T-cell (primary cell): ENCODE measurements around the gene FASTKD3. TPM values are rescaled to one million over a fixed set of nuclear protein-coding genes. Genes with fewer than 3 reads are reported as not detected.

Experiments used
- ATAC-seq, 4 experiments: fragments of 200-7000 bp in 3 of 4; fragments of 150-1000 bp in 1 of 4; cut with Tn5 transposase; replicated peaks in 1 of 4; 1 replicate in 3 of 4; 2 replicates in 1 of 4; pipeline ENCODE4 v1.10.0; 2021; ENCODE audit warnings: moderate library complexity in 3 of 4, mild to moderate bottlenecking in 2 of 4, moderate number of reproducible peaks in 1 of 4
- CTCF ChIA-PET, 2 donors: fragments of 300-600 bp; sonication (Branson Sonifier 250); formaldehyde crosslinking; loops; one replicate each; lab custom pipeline; 2022; ENCODE audit warnings: antibody characterized with exemption in 2 of 2; lab: Charles Lee
- POLR2A ChIA-PET, 2 donors: fragments of 300-600 bp; sonication (Branson Sonifier 250); formaldehyde crosslinking; loops; one replicate each; lab custom pipeline; 2022; ENCODE audit warnings: antibody characterized with exemption in 2 of 2; lab: Charles Lee
- DNase-seq, 35 experiments: peaks; one replicate each; pipeline versions ENCODE4 v3.0.0 to v3.0.0-alpha.2; 2013 to 2023
- H3K27ac ChIP-seq: one replicate; pipeline ENCODE4 v1.5.1; 2013; ENCODE audit warnings: low read length
- H3K27me3 ChIP-seq, 2 experiments: replicated peaks in 1 of 2; 1 replicate in 1 of 2; 2 replicates in 1 of 2; pipeline versions ENCODE4 v1.6.1 to v1.7.0; 2013; ENCODE audit warnings: low read length in 1 of 2, mixed read lengths in 1 of 2; ENCODE audit not compliant: control insufficient read depth in 2 of 2, insufficient read depth in 2 of 2; ENCODE audit errors: extremely low read depth in 1 of 2
- H3K36me3 ChIP-seq, 2 donors: 1 replicate in 1 of 2; 2 replicates in 1 of 2; pipeline versions ENCODE4 v1.6.1 to v1.7.0; 2013; ENCODE audit warnings: low read length in 1 of 2; ENCODE audit not compliant: control insufficient read depth in 2 of 2, insufficient read depth in 1 of 2; ENCODE audit errors: extremely low read depth in 1 of 2
- H3K4me1 ChIP-seq, 2 experiments: 1 replicate in 1 of 2; 2 replicates in 1 of 2; pipeline versions ENCODE4 v1.6.1 to v1.7.0; 2013; ENCODE audit warnings: low read length in 2 of 2, mixed read lengths in 1 of 2; ENCODE audit not compliant: insufficient read depth in 2 of 2, control insufficient read depth in 1 of 2; ENCODE audit errors: extremely low read depth in 1 of 2
- H3K4me3 ChIP-seq, 2 donors: 1 replicate in 1 of 2; 2 replicates in 1 of 2; pipeline versions ENCODE4 v1.5.1 to v1.7.0; 2013; ENCODE audit warnings: mild to moderate bottlenecking in 2 of 2, low read length in 1 of 2, moderate library complexity in 1 of 2; ENCODE audit not compliant: control insufficient read depth in 1 of 2; ENCODE audit errors: extremely low read depth in 1 of 2
- H3K9me3 ChIP-seq: 2 replicates; pipeline ENCODE4 v1.7.0; 2013
- H3K27ac Mint-ChIP-seq, 2 donors: one replicate each; pipeline ENCODE4 v1.8.0; 2020 to 2021; ENCODE audit warnings: mild to moderate bottlenecking in 2 of 2, mixed read lengths in 2 of 2
- H3K27me3 Mint-ChIP-seq, 2 donors: one replicate each; pipeline ENCODE4 v1.8.0; 2021 to 2022; ENCODE audit warnings: mixed read lengths in 2 of 2
- H3K36me3 Mint-ChIP-seq: one replicate; pipeline ENCODE4 v1.8.0; 2021; ENCODE audit warnings: mixed read lengths
- H3K4me1 Mint-ChIP-seq, 3 donors: one replicate each; pipeline ENCODE4 v1.8.0; 2020 to 2022; ENCODE audit warnings: mixed read lengths in 3 of 3, mild to moderate bottlenecking in 1 of 3
- H3K4me3 Mint-ChIP-seq, 3 donors: one replicate each; pipeline ENCODE4 v1.8.0; 2020 to 2022; ENCODE audit warnings: mild to moderate bottlenecking in 3 of 3, mixed read lengths in 3 of 3, moderate library complexity in 3 of 3
- H3K9me3 Mint-ChIP-seq, 3 donors: one replicate each; pipeline ENCODE4 v1.8.0; 2020 to 2022; ENCODE audit warnings: mixed read lengths in 3 of 3
- WGBS: methylation state at CpG from one replicate; pipeline ENCODE4 v1.1.5; 2013; ENCODE audit warnings: missing lambda C conversion rate; ENCODE audit not compliant: insufficient coverage; 5-methylcytosine and 5-hydroxymethylcytosine counted together
- total RNA-seq, 35 experiments: library from RNA in 6 of 35; stranded (reverse) in 6 of 35; fragments of 120-200 nt in 1 of 35; gene quantifications; one replicate each; pipeline versions ENCODE4 v1.2.1 to v1.2.4 and lab custom pipeline; 2013 to 2026

The FASTKD3 gene
- total RNA-seq, 5 donors from 2014 or later (not counting 1 experiment from before 2014, with no cell fraction given): 6.9 to 11.1 (median 9.7) TPM

- POLR2A ChIA-PET: no interaction called here
- H3K4me3 Mint-ChIP-seq: peak overlapping the region; percentile 73 to 83 (median 77)
- no peaks in the 10 kb centered on the region for H3K9me3 ChIP-seq
- no peaks in the 10 kb centered on the region for H3K9me3 Mint-ChIP-seq
- peak; percentile 13 to 49 (median 42) for ATAC-seq
- H3K27me3 ChIP-seq: peaks cover 7 to 28% of the 10 kb centered on the region in 2 experiments
- H3K4me1 ChIP-seq: peaks cover 3 to 26% of the 10 kb centered on the region in 2 experiments
- peak overlapping the region; percentile 42 to 69 for H3K4me3 ChIP-seq
- peaks cover 13 to 24% of the 10 kb centered on the region in 2 donors for H3K27me3 Mint-ChIP-seq
- H3K36me3 ChIP-seq: no peaks in the 10 kb centered on the region
- H3K4me1 Mint-ChIP-seq: peaks cover 16 to 23% (median 21%) of the 10 kb centered on the region in 3 donors
- no peak overlapping the region for H3K27ac Mint-ChIP-seq
- DNase-seq: peak in 3 of 35 experiments; percentile 10 to 13 (median 11)
- WGBS: 6% methylated on average over 44 of the region's 44 CpGs
- CTCF ChIA-PET: no interaction called here
- H3K36me3 Mint-ChIP-seq: no peaks in the 10 kb centered on the region
- H3K27ac ChIP-seq: no peak overlapping the region
These were observed 19.0 kb downstream of the FASTKD3 start for GRCh38 chr5:7849681-7850394.

GRCh38 chr5:7848296-7848695, 20.5 kb downstream of the FASTKD3 start:
- H3K27me3 ChIP-seq: peaks cover 7 to 28% of the 10 kb centered on the region in 2 experiments

GRCh38 chr5:7846327-7846726, 22.5 kb downstream of the FASTKD3 start:
- no peaks in the 10 kb centered on the region for H3K9me3 Mint-ChIP-seq
- WGBS: 78% methylated on average over 2 of the region's 5 CpGs
- no peaks in the 10 kb centered on the region for H3K36me3 Mint-ChIP-seq
- ChIA-PET CTCF (no interaction called here), POLR2A (no interaction called here)
- H3K27me3 Mint-ChIP-seq: peaks cover 26 to 28% of the 10 kb centered on the region in 2 donors
- no peaks in the 10 kb centered on the region for H3K36me3 ChIP-seq
- H3K27ac Mint-ChIP-seq: no peak overlapping the region
- DNase-seq (no peak), ATAC-seq (no peak)
- H3K4me1 ChIP-seq: peaks cover 3 to 15% of the 10 kb centered on the region in 2 experiments
- peaks cover 7 to 26% of the 10 kb centered on the region in 2 experiments for H3K27me3 ChIP-seq
- no peak overlapping the region for H3K4me3 ChIP-seq
- no peak overlapping the region for H3K27ac ChIP-seq
- peaks cover 3 to 8% (median 8%) of the 10 kb centered on the region in 3 donors for H3K4me1 Mint-ChIP-seq
- H3K4me3 Mint-ChIP-seq: no peak overlapping the region
- H3K9me3 ChIP-seq: no peaks in the 10 kb centered on the region

More at GRCh38 chr5:7848296-7848695, 20.5 kb downstream of the FASTKD3 start:
- no peak overlapping the region for H3K27ac ChIP-seq
- H3K36me3 ChIP-seq: no peaks in the 10 kb centered on the region
- no peak for ATAC-seq
- no peak overlapping the region for H3K27ac Mint-ChIP-seq
- H3K36me3 Mint-ChIP-seq: no peaks in the 10 kb centered on the region
- H3K9me3 Mint-ChIP-seq: no peaks in the 10 kb centered on the region
- POLR2A ChIA-PET: interaction anchor here in 1 of 2 donors (0.8 kb wide), 1 partner anchor 17 kb away, joined by 3 read pairs; no protein-coding TSS in a partner anchor
- WGBS: no CpG with 5 or more reads among the region's 2 CpGs
- H3K9me3 ChIP-seq: no peaks in the 10 kb centered on the region
- H3K27me3 Mint-ChIP-seq: peaks cover 23 to 26% of the 10 kb centered on the region in 2 donors
- H3K4me1 ChIP-seq: peaks cover 3 to 26% of the 10 kb centered on the region in 2 experiments
- no peak overlapping the region for H3K4me3 Mint-ChIP-seq
- peaks cover 16 to 23% (median 21%) of the 10 kb centered on the region in 3 donors for H3K4me1 Mint-ChIP-seq
- DNase-seq: no peak
- no peak overlapping the region for H3K4me3 ChIP-seq
- CTCF ChIA-PET: no interaction called here

DNA sequence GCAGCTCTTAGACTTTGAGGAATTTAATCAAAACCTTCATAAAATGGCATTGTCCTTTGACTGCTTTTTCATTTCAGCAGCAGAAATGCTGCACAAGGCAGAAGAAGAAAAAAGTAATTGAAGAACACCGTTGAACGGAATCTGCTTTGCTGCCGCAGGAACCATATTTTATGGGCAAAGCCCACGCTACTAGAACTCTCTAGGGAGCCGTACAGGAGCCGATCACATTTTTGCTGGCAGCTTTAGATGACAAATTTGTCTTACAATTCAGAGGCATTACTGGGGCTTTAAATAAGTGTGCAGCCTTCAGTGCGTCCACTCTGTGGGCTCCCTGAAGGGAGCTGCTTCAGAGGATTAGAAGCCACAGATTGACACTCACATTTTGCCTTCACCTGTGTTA, 23.3 kb downstream of the FASTKD3 start:
- no peaks in the 10 kb centered on the region for H3K36me3 Mint-ChIP-seq
- H3K4me3 Mint-ChIP-seq: no peak overlapping the region
- H3K36me3 ChIP-seq: no peaks in the 10 kb centered on the region
- peaks cover 7 to 21% of the 10 kb centered on the region in 2 experiments for H3K27me3 ChIP-seq
- peaks cover 0 to 1% (median 0%) of the 10 kb centered on the region in 3 donors for H3K9me3 Mint-ChIP-seq
- H3K27ac ChIP-seq: no peak overlapping the region
- CTCF ChIA-PET: interaction anchor here in 1 of 2 donors (0.5 kb wide), 1 partner anchor 93 kb away, joined by 3 read pairs; no protein-coding TSS in a partner anchor
- peaks cover 0 to 6% (median 5%) of the 10 kb centered on the region in 3 donors for H3K4me1 Mint-ChIP-seq
- ATAC-seq (no peak), DNase-seq (no peak)
- H3K27ac Mint-ChIP-seq: no peak overlapping the region
- H3K4me1 ChIP-seq: peaks cover 3 to 9% of the 10 kb centered on the region in 2 experiments
- peaks cover 26 to 36% of the 10 kb centered on the region in 2 donors for H3K27me3 Mint-ChIP-seq
- 97% methylated on average over 6 of the region's 7 CpGs for WGBS
- no peaks in the 10 kb centered on the region for H3K9me3 ChIP-seq
- POLR2A ChIA-PET: no interaction called here
- no peak overlapping the region for H3K4me3 ChIP-seq

GRCh38 chr5:7844901-7845300, 23.9 kb downstream of the FASTKD3 start:
- Histone ChIP-seq H3K9me3 (no peaks in the 10 kb centered on the region), H3K36me3 (no peaks in the 10 kb centered on the region), H3K27me3 (peaks cover 7 to 17% of the 10 kb centered on the region in 2 experiments), H3K4me3 (no peak overlapping the region), H3K27ac (no peak overlapping the region), H3K4me1 (peaks cover 3 to 5% of the 10 kb centered on the region in 2 experiments)
- peaks cover 30 to 42% of the 10 kb centered on the region in 2 donors for H3K27me3 Mint-ChIP-seq
- H3K4me1 Mint-ChIP-seq: peaks cover 0 to 4% (median 4%) of the 10 kb centered on the region in 3 donors
- H3K9me3 Mint-ChIP-seq: peaks cover 0 to 4% (median 0%) of the 10 kb centered on the region in 3 donors
- no peak for ATAC-seq
- DNase-seq: no peak
- ChIA-PET CTCF (interaction anchor here in 1 of 2 donors (0.6 kb wide), 1 partner anchor 1456 kb away, joined by 3 read pairs; no protein-coding TSS in a partner anchor), POLR2A (no interaction called here)
- no peak overlapping the region for H3K4me3 Mint-ChIP-seq
- no peaks in the 10 kb centered on the region for H3K36me3 Mint-ChIP-seq
- H3K27ac Mint-ChIP-seq: no peak overlapping the region

DNA sequence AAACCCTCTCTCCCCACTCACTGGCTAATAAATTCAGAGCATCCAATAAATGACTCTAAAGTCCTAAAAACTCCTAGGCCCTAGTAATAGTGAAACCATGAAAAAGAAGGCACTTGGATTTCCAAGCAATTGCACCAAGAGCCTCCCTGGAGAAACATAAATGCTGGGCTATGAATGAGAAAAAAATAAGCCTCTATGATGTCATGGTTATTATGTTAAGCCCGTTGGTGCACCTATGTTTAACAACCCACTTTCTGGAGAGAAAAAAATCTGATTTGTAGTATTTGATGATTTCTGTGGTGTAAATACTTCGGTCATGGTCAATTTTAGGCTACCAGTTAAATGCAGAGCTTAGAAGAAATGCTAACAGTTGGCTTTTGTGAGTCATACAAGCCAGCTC, 26.3 kb downstream of the FASTKD3 start:
- ChIA-PET CTCF (no interaction called here), POLR2A (no interaction called here)
- Mint-ChIP-seq H3K4me1 (no peaks in the 10 kb centered on the region), H3K4me3 (no peak overlapping the region), H3K9me3 (peaks cover 0 to 4% (median 0%) of the 10 kb centered on the region in 3 donors), H3K27ac (no peak overlapping the region), H3K27me3 (peaks cover 17 to 33% of the 10 kb centered on the region in 2 donors), H3K36me3 (no peaks in the 10 kb centered on the region)
- no peaks in the 10 kb centered on the region for H3K4me1 ChIP-seq
- H3K27ac ChIP-seq: no peak overlapping the region
- H3K4me3 ChIP-seq: no peak overlapping the region
- no peaks in the 10 kb centered on the region for H3K9me3 ChIP-seq
- no peak for ATAC-seq
- no peak for DNase-seq
- no peaks in the 10 kb centered on the region for H3K36me3 ChIP-seq
- 33% methylated on average over 1 of the region's 2 CpGs for WGBS
- H3K27me3 ChIP-seq: peaks cover 1 to 2% of the 10 kb centered on the region in 2 experiments
